Gastroesophageal sphincter (tissue), 3 donors: ENCODE data around the gene BPGM.

ENCODE experiments used
- EP300 ChIP-seq: sonication (generic); formaldehyde crosslinking; IDR thresholded peaks from one replicate; pipeline ENCODE4 v1.6.1; 2017; ENCODE audit warnings: antibody characterized with exemption, mild to moderate bottlenecking
- POLR2A ChIP-seq, 2 donors: fragments of 450-650 bp; IDR thresholded peaks; one replicate each; pipeline ENCODE4 v1.6.1; 2017; ENCODE audit warnings: antibody characterized with exemption in 2 of 2, mild to moderate bottlenecking in 2 of 2, moderate library complexity in 1 of 2
- POLR2AphosphoS5 ChIP-seq: sonication (generic); formaldehyde crosslinking; IDR thresholded peaks from one replicate; pipeline ENCODE4 v1.6.1; 2017; ENCODE audit warnings: antibody characterized with exemption
- TF ChIP-seq, protein P1 (sequence below), 4 experiments: fragments of 200-600 bp in 2 of 4; fragments of 450-650 bp in 2 of 4; sonication (generic) in 1 of 4; IDR thresholded peaks; one replicate each; pipeline ENCODE4 v1.5.1; 2017 to 2019; ENCODE audit warnings: antibody characterized with exemption in 4 of 4, mild to moderate bottlenecking in 2 of 4, moderate library complexity in 2 of 4

- TF ChIP-seq, protein P1, sequence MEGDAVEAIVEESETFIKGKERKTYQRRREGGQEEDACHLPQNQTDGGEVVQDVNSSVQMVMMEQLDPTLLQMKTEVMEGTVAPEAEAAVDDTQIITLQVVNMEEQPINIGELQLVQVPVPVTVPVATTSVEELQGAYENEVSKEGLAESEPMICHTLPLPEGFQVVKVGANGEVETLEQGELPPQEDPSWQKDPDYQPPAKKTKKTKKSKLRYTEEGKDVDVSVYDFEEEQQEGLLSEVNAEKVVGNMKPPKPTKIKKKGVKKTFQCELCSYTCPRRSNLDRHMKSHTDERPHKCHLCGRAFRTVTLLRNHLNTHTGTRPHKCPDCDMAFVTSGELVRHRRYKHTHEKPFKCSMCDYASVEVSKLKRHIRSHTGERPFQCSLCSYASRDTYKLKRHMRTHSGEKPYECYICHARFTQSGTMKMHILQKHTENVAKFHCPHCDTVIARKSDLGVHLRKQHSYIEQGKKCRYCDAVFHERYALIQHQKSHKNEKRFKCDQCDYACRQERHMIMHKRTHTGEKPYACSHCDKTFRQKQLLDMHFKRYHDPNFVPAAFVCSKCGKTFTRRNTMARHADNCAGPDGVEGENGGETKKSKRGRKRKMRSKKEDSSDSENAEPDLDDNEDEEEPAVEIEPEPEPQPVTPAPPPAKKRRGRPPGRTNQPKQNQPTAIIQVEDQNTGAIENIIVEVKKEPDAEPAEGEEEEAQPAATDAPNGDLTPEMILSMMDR (IDR thresholded peaks at IDR 0.05) = no peak
- TF ChIP-seq POLR2AphosphoS5 = no peak
- no peak for TF ChIP-seq POLR2A (IDR thresholded peaks at IDR 0.05)
- no peak for TF ChIP-seq EP300
Observed at GRCh38 chr7:134613623-134614347, 32.9 kb upstream of the BPGM start.
